Measurements from ENCODE around the gene CCDC191.
A peak's percentile ranks its signal among the peaks of the same experiment; 100 is the strongest.

Gene CCDC191

GRCh38 chr3:114060906-114061655, 4.8 kb upstream of the CCDC191 start:
- TF ChIP-seq, protein P1, sequence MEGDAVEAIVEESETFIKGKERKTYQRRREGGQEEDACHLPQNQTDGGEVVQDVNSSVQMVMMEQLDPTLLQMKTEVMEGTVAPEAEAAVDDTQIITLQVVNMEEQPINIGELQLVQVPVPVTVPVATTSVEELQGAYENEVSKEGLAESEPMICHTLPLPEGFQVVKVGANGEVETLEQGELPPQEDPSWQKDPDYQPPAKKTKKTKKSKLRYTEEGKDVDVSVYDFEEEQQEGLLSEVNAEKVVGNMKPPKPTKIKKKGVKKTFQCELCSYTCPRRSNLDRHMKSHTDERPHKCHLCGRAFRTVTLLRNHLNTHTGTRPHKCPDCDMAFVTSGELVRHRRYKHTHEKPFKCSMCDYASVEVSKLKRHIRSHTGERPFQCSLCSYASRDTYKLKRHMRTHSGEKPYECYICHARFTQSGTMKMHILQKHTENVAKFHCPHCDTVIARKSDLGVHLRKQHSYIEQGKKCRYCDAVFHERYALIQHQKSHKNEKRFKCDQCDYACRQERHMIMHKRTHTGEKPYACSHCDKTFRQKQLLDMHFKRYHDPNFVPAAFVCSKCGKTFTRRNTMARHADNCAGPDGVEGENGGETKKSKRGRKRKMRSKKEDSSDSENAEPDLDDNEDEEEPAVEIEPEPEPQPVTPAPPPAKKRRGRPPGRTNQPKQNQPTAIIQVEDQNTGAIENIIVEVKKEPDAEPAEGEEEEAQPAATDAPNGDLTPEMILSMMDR (IDR thresholded peaks at IDR 0.05; ENCODE audit: extremely low read depth, missing control alignments) = no peak
- DNase-seq (ENCODE audit: low spot score) = no peak

DNA sequence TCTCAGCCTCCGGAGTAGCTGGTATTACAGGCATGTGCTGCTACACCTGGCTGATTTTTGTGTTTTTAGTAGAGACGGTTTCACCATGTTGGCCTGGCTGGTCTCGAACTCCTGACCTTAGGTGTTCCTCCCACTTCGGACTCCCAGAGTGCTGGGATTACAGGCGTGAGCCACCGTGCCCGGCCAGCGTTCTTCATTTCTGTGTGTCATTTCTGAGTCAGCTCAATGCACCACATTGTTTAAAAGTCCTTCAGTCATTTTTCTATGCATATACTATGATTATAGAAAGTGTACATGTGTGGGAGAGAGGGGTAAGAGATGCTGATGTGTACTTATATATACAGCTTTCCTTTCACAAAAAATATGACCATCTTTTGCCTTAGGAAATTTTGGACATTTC, 2.3 kb upstream of the CCDC191 start:
- DNase-seq (ENCODE audit: low spot score) = no peak

GRCh38 chr3:114057011-114057347, 653 bp upstream of the CCDC191 start:
- TF ChIP-seq, protein P1 (IDR thresholded peaks at IDR 0.05; ENCODE audit: extremely low read depth, missing control alignments) = no peak
- no peak for DNase-seq (ENCODE audit: low spot score)

More for the DNA sequence above, 2.3 kb upstream of the CCDC191 start:
- TF ChIP-seq, protein P1 (IDR thresholded peaks at IDR 0.05; ENCODE audit: extremely low read depth, missing control alignments) = no peak

GRCh38 chr3:114052216-114052615, 4.1 kb downstream of the CCDC191 start:
- DNase-seq (ENCODE audit: low spot score) = no peak
- TF ChIP-seq, protein P1 (IDR thresholded peaks at IDR 0.05; ENCODE audit: extremely low read depth, missing control alignments) = no peak

DNA sequence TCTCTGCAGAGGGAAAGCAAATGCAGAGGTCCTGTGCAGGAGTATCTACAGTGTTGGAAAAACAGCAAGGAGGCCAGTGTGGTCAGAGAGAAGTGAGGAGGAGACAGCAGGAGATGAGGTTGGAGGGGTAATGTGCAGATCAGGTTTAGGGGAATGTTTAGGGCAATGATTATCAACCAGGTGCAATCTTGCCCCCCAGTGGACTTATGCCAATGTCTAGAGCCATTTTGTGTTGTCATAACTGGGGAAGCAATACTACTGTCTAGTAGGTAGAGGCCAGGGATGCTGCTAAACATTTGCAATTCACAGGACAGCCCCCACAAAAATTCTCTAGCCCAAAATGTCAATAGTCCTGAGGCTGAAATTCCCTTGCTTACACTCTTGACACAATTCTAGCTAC, 13.1 kb downstream of the CCDC191 start:
- TF ChIP-seq, protein P1 (IDR thresholded peaks at IDR 0.05; ENCODE audit: extremely low read depth, missing control alignments) = peak; percentile 4
- DNase-seq (ENCODE audit: low spot score) = no peak

DNA sequence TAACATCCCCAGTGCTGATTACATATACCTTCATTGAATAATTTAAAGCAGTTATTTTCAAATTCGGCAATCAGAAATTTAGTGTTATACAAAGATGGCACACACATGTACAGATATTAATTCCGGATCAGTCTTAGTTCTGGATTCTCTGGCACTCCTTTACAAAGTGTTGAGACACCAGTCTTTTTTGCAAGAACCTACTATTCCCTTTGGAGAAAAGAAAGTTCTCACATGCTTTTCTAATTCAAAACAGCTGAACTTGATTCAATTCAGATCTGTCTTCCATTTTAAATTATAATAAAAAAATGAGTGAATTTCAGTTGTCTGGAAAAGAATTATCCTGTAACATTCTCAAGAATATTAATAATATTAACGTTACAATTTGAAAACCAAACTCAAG, 20.4 kb downstream of the CCDC191 start:
- no peak for DNase-seq (ENCODE audit: low spot score)
- TF ChIP-seq, protein P1 (IDR thresholded peaks at IDR 0.05; ENCODE audit: extremely low read depth, missing control alignments) = no peak

DNA sequence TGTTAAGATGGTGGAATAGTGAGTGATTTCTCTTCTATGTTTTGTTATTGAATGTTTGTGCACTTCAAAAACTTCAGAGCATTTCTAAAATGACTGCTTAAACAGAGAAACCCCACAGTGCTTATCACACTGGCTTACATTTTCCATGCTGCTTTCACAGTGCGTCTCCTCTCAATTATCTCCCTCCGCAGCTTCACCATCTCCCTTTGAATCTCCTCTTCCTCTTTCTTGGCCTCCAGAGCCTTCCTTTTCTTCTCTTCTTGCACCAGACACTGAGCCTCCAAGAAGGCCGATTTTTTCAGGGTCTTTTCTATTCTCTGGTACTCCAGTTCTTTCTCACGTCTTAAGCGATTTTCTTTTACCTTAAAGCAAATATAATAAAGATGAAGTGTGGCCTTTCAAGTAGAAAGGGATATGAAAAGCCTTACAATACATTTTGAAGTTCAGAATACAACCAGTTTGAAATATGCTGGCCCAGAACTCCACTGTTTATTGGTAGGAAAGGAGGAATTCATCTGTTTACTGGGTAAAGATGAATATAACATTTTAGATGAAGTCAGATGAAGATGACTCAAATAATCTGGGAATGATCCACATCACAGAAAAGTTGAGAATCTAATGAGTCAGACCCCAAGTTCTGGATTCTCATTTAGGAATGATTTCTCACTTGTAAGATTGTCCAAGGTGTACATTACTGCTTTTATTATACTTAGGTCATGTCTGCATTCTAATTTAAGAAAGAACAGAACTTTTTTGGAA, 21.4 kb downstream of the CCDC191 start:
- DNase-seq (ENCODE audit: low spot score) = no peak
- TF ChIP-seq, protein P1 (IDR thresholded peaks at IDR 0.05; ENCODE audit: extremely low read depth, missing control alignments) = no peak

Measured in GM20000 (cell line).